Smooth muscle cell (in vitro differentiated cells): ENCODE data around the gene FCRLA. TPM values are rescaled to one million over a fixed set of nuclear protein-coding genes. Genes with fewer than 3 reads are reported as not detected.

Experiments
- DNase-seq: peaks from one replicate; lab custom pipeline; 2025; ENCODE audit not compliant: unreplicated experiment; lab: John Stamatoyannopoulos, UW
- H2AFZ ChIP-seq: fragments of 200-600 bp; sonication (generic); 2 replicates; pipeline ENCODE4 v1.6.0; 2016; ENCODE audit warnings: antibody characterized with exemption, low read depth, mild to moderate bottlenecking
- H3F3A ChIP-seq: fragments of 200-600 bp; sonication (generic); 2 replicates; pipeline ENCODE4 v1.6.0; 2017; ENCODE audit warnings: antibody characterized with exemption, low read depth
- H3K27ac ChIP-seq: fragments of 200-600 bp; sonication (generic); 2 replicates; pipeline ENCODE4 v1.5.1; 2016; ENCODE audit warnings: low read depth, mild to moderate bottlenecking
- H3K27me3 ChIP-seq: fragments of 200-600 bp; sonication (generic); 2 replicates; pipeline ENCODE4 v1.6.1; 2016; ENCODE audit warnings: low read depth, mild to moderate bottlenecking
- H3K36me3 ChIP-seq: fragments of 200-600 bp; sonication (generic); 2 replicates; pipeline ENCODE4 v1.5.1; 2016; ENCODE audit warnings: low read depth
- H3K4me1 ChIP-seq: fragments of 200-600 bp; sonication (generic); 2 replicates; pipeline ENCODE4 v1.5.1; 2016; ENCODE audit warnings: low read depth
- H3K4me2 ChIP-seq: fragments of 200-600 bp; sonication (generic); 2 replicates; pipeline ENCODE4 v1.6.0; 2016; ENCODE audit warnings: mild to moderate bottlenecking
- H3K4me3 ChIP-seq: fragments of 200-600 bp; sonication (generic); 2 replicates; pipeline ENCODE4 v1.5.1; 2016; ENCODE audit warnings: mild to moderate bottlenecking
- H3K79me2 ChIP-seq: fragments of 200-600 bp; sonication (generic); 2 replicates; pipeline ENCODE4 v1.6.0; 2016; ENCODE audit warnings: low read depth, mild to moderate bottlenecking
- H3K9ac ChIP-seq: fragments of 200-600 bp; sonication (generic); 2 replicates; pipeline ENCODE4 v1.6.0; 2016; ENCODE audit warnings: low read depth
- H3K9me3 ChIP-seq: fragments of 200-600 bp; sonication (generic); replicated peaks from 2 replicates; pipeline ENCODE4 v1.5.1; 2016; ENCODE audit warnings: low read depth
- H4K20me1 ChIP-seq: fragments of 200-600 bp; sonication (generic); 2 replicates; pipeline ENCODE4 v1.6.0; 2016; ENCODE audit warnings: low read depth
- WGBS: methylation state at CpG from one replicate; pipeline ENCODE4 v1.1.7; 2016; ENCODE audit warnings: low lambda C conversion rate; 5-methylcytosine and 5-hydroxymethylcytosine counted together
- polyA plus RNA-seq: library from polyadenylated mRNA; unstranded; fragments of >200 nt; fragmentation: Nextera tagmentation; extraction: Ambion mirVana; gene quantifications from 2 replicates; pipeline ENCODE4 v1.2.1, GENCODE V29; 2016
- total RNA-seq: library from RNA; depleted of rRNA; stranded (reverse); fragments of >200 nt; gene quantifications from 2 replicates; pipeline ENCODE4 v1.2.3, GENCODE V29; 2014
- TF ChIP-seq, protein P1 (sequence below): fragments of 200-600 bp; sonication (generic); IDR thresholded peaks from 2 replicates; pipeline ENCODE4 v1.5.1; 2017; ENCODE audit warnings: borderline replicate concordance, mild to moderate bottlenecking, antibody characterized with exemption; ENCODE audit not compliant: insufficient read depth, poor library complexity, severe bottlenecking

FCRLA gene
- total and polyA plus RNA-seq, 2 experiments from 2014 or later, result not detected

GRCh38 chr1:161727256-161727924, 20.4 kb downstream of the FCRLA start:
- Histone ChIP-seq H3K9me3 (no peaks in the 10 kb centered on the region), H3K79me2 (no peaks in the 10 kb centered on the region), H3F3A (peaks cover 11% of the 10 kb centered on the region), H4K20me1 (no peaks in the 10 kb centered on the region), H3K4me3 (peak overlapping the region; percentile 77), H2AFZ (peak overlapping the region; percentile 58), H3K27me3 (no peaks in the 10 kb centered on the region), H3K4me2 (peak overlapping the region; percentile 94), H3K9ac (no peak overlapping the region), H3K36me3 (no peaks in the 10 kb centered on the region), H3K4me1 (no peaks in the 10 kb centered on the region), H3K27ac (peak overlapping the region; percentile 38)
- WGBS, result 3% methylated on average over 37 of the region's 38 CpGs
- DNase-seq, result no peak
- TF ChIP-seq, protein P1, sequence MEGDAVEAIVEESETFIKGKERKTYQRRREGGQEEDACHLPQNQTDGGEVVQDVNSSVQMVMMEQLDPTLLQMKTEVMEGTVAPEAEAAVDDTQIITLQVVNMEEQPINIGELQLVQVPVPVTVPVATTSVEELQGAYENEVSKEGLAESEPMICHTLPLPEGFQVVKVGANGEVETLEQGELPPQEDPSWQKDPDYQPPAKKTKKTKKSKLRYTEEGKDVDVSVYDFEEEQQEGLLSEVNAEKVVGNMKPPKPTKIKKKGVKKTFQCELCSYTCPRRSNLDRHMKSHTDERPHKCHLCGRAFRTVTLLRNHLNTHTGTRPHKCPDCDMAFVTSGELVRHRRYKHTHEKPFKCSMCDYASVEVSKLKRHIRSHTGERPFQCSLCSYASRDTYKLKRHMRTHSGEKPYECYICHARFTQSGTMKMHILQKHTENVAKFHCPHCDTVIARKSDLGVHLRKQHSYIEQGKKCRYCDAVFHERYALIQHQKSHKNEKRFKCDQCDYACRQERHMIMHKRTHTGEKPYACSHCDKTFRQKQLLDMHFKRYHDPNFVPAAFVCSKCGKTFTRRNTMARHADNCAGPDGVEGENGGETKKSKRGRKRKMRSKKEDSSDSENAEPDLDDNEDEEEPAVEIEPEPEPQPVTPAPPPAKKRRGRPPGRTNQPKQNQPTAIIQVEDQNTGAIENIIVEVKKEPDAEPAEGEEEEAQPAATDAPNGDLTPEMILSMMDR, result no peak

GRCh38 chr1:161728376-161729226, 21.6 kb downstream of the FCRLA start:
- Histone ChIP-seq H3K27me3 (no peaks in the 10 kb centered on the region), H3K4me1 (peaks cover 3% of the 10 kb centered on the region), H3K27ac (no peak overlapping the region), H3K4me2 (no peak overlapping the region), H3K79me2 (no peaks in the 10 kb centered on the region), H3K4me3 (no peak overlapping the region), H4K20me1 (no peaks in the 10 kb centered on the region), H3K36me3 (no peaks in the 10 kb centered on the region), H3K9me3 (no peaks in the 10 kb centered on the region), H3K9ac (no peak overlapping the region), H2AFZ (no peak overlapping the region), H3F3A (peaks cover 17% of the 10 kb centered on the region)
- WGBS, result 79% methylated on average over 7 of the region's 7 CpGs
- TF ChIP-seq, protein P1, result no peak
- DNase-seq, result no peak

DNA sequence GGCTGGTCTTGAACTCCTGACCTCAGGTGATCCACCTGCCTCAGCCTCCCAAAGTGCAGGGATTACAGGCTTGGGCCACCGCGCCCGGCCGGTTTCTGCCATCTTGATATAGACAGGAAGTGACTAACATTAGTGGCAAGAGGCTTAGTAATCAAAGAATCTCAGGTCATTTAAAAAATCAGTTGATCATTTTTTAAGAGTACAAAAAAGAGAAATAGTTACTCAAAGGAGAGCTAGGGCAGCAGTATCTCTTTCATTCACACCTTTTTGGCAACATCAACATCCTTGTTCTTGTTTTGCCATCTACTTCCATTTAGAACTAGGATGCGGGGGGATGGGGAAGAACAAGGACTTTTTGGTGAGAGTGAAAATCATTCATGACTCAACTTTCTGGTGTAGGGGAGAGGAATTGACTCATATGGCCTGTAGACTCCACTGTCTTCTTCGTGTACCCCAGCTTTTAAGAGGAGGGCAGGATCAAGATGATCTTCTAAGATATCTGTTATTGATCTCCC, 23.1 kb downstream of the FCRLA start:
- Histone ChIP-seq H4K20me1 (no peaks in the 10 kb centered on the region), H3K79me2 (no peaks in the 10 kb centered on the region), H3K9ac (no peak overlapping the region), H3K27me3 (no peaks in the 10 kb centered on the region), H3K9me3 (no peaks in the 10 kb centered on the region), H2AFZ (no peak overlapping the region), H3K4me2 (no peak overlapping the region), H3K27ac (no peak overlapping the region), H3K4me1 (peaks cover 3% of the 10 kb centered on the region), H3F3A (peaks cover 17% of the 10 kb centered on the region), H3K4me3 (no peak overlapping the region), H3K36me3 (no peaks in the 10 kb centered on the region)
- 52% methylated on average over 6 of the region's 6 CpGs for WGBS
- TF ChIP-seq, protein P1, result no peak
- DNase-seq, result no peak
